GM23248 (cell line): ENCODE measurements around the gene TRAF3IP3.

Experiments
- EZH2 ChIP-seq: fragments of 200-600 bp; sonication (generic); IDR thresholded peaks from 2 replicates; pipeline ENCODE4 v1.6.1; 2018; ENCODE audit warnings: antibody characterized with exemption, mild to moderate bottlenecking; ENCODE audit not compliant: insufficient read depth, poor library complexity, severe bottlenecking
- EZH2phosphoT487 ChIP-seq: fragments of 200-600 bp; sonication (generic); IDR thresholded peaks from 2 replicates; pipeline ENCODE4 v1.6.1; 2018; ENCODE audit warnings: antibody characterized with exemption, moderate library complexity, mild to moderate bottlenecking, low read depth; ENCODE audit not compliant: insufficient read depth

GRCh38 chr1:209777587-209777986 lies 21.7 kb downstream of the TRAF3IP3 start:
- TF ChIP-seq EZH2 (no peak), EZH2phosphoT487 (no peak)
